Astrocyte (in vitro differentiated cells and primary cell): ENCODE data around the gene C20orf204. TPM values are rescaled to one million over a fixed set of nuclear protein-coding genes. Genes with fewer than 3 reads are reported as not detected.

ENCODE experiments used
- DNase-seq: peaks from one replicate; pipeline ENCODE4 v3.0.0-alpha.2; 2010; ENCODE audit warnings: low read depth
- FAIRE-seq: peaks from 2 replicates; lab custom pipeline; 2011; peaks lifted over from hg19 to GRCh38; lab: Jason Lieb, UNC
- H2AFZ ChIP-seq: 2 replicates; pipeline ENCODE4 v1.6.0; 2012; ENCODE audit warnings: low read depth, low read length, inconsistent platforms
- H3K27ac ChIP-seq: 2 replicates; pipeline ENCODE4 v1.5.1; 2011; ENCODE audit warnings: low read depth, low read length, inconsistent platforms
- H3K27me3 ChIP-seq: 2 replicates; pipeline ENCODE4 v1.6.0; 2011; ENCODE audit warnings: low read length, inconsistent platforms; ENCODE audit not compliant: insufficient read depth
- H3K36me3 ChIP-seq: 2 replicates; pipeline ENCODE4 v1.5.1; 2011; ENCODE audit warnings: low read length, inconsistent platforms; ENCODE audit not compliant: insufficient read depth
- H3K4me1 ChIP-seq: 2 replicates; pipeline ENCODE4 v1.5.1; 2011; ENCODE audit warnings: low read length, inconsistent platforms; ENCODE audit not compliant: insufficient read depth
- H3K4me2 ChIP-seq: 2 replicates; pipeline ENCODE4 v1.6.0; 2012; ENCODE audit warnings: low read length, inconsistent platforms
- H3K4me3 ChIP-seq: 2 replicates; pipeline ENCODE4 v1.5.1; 2011; ENCODE audit warnings: low read depth, mild to moderate bottlenecking, low read length, inconsistent platforms; ENCODE audit not compliant: insufficient read depth
- H3K79me2 ChIP-seq: 2 replicates; pipeline ENCODE4 v1.6.0; 2012; ENCODE audit warnings: mild to moderate bottlenecking, low read length, inconsistent platforms; ENCODE audit not compliant: insufficient read depth
- H3K9ac ChIP-seq: 2 replicates; pipeline ENCODE4 v1.6.0; 2012; ENCODE audit warnings: mild to moderate bottlenecking, low read length, inconsistent platforms
- H3K9me3 ChIP-seq: 2 replicates; pipeline ENCODE4 v1.5.1; 2012; ENCODE audit warnings: low read depth, mild to moderate bottlenecking, low read length, inconsistent platforms; ENCODE audit not compliant: insufficient read depth
- H4K20me1 ChIP-seq: 2 replicates; pipeline ENCODE4 v1.6.0; 2012; ENCODE audit warnings: low read length, inconsistent platforms; ENCODE audit not compliant: insufficient read depth
- H3K27ac Mint-ChIP-seq: one replicate; pipeline ENCODE4 v1.8.0; 2021; ENCODE audit warnings: mild to moderate bottlenecking, mixed read lengths; ENCODE audit not compliant: unreplicated experiment
- H3K27me3 Mint-ChIP-seq: one replicate; pipeline ENCODE4 v1.8.0; 2021; ENCODE audit warnings: low read depth, mixed read lengths; ENCODE audit not compliant: unreplicated experiment
- H3K36me3 Mint-ChIP-seq: one replicate; pipeline ENCODE4 v1.8.0; 2021; ENCODE audit warnings: low read depth, mixed read lengths; ENCODE audit not compliant: unreplicated experiment
- H3K4me1 Mint-ChIP-seq: one replicate; pipeline ENCODE4 v1.8.0; 2021; ENCODE audit warnings: low read depth, mixed read lengths; ENCODE audit not compliant: unreplicated experiment
- H3K4me3 Mint-ChIP-seq: one replicate; pipeline ENCODE4 v1.8.0; 2021; ENCODE audit warnings: mild to moderate bottlenecking, moderate library complexity, mixed read lengths; ENCODE audit not compliant: unreplicated experiment
- H3K9me3 Mint-ChIP-seq: one replicate; pipeline ENCODE4 v1.8.0; 2021; ENCODE audit warnings: mild to moderate bottlenecking, mixed read lengths; ENCODE audit not compliant: unreplicated experiment
- EZH2 ChIP-seq: IDR thresholded peaks from 2 replicates; pipeline ENCODE4 v1.6.1; 2012; ENCODE audit warnings: mild to moderate bottlenecking, low read length, inconsistent platforms; ENCODE audit not compliant: insufficient read depth
- total RNA-seq: library from RNA; stranded (reverse); gene quantifications from 2 replicates; pipeline ENCODE4 v1.2.1, GENCODE V29; 2021
- TF ChIP-seq, protein P1 (sequence below): IDR thresholded peaks from 2 replicates; pipeline ENCODE4 v1.5.1; 2011; ENCODE audit warnings: low read depth, mild to moderate bottlenecking, inconsistent platforms, low read length, moderate library complexity; ENCODE audit not compliant: insufficient read depth

Gene C20orf204
- total RNA-seq, 1 donor from 2014 or later = 0.75 TPM

DNA sequence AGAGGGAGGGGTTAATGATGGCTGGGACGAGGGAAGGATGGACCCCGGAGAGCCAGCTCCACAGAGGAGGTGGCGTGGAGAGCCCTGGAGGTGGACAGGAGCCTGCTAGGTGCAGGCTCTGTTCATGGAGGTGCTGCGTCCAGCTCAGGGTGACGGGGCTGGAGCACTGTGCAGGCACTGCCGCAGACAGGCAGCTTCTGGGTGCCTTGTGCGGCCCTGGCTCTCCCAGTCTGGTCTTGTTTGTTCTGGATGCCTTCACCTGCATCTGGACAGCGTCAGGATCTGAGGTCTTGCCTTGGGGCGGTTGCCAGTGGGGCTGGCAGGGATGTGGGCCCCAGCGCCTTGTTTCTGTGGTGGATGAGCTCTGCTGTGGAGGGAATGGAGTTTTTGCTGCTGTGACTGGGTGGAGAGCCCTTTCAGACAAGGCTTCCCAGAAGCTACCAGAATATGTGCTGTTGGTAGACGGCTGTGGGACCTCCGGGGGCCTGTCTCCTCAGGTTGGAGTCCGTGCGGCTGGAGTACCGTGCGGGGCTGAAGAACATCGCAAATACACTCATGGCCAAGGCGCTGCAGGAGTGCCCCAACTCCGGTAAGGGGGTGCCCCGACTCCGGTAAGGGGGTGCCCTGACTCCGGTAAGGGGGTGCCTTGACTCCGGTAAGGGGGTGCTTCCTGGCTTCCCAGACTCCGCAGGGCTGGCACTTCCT, 7.8 kb upstream of the C20orf204 start:
- Mint-ChIP-seq H3K27me3 (no peaks in the 10 kb centered on the region), H3K4me3 (no peak overlapping the region), H3K36me3 (peaks cover 34% of the 10 kb centered on the region), H3K9me3 (no peaks in the 10 kb centered on the region), H3K4me1 (peaks cover 3% of the 10 kb centered on the region), H3K27ac (no peak overlapping the region)
- Histone ChIP-seq H3K36me3 (peaks cover 14% of the 10 kb centered on the region), H3K27ac (no peak overlapping the region), H3K4me2 (no peak overlapping the region), H3K4me1 (no peaks in the 10 kb centered on the region), H3K27me3 (no peaks in the 10 kb centered on the region), H2AFZ (no peak overlapping the region), H3K9me3 (no peaks in the 10 kb centered on the region), H3K79me2 (no peaks in the 10 kb centered on the region), H3K9ac (no peak overlapping the region), H4K20me1 (peaks cover 39% of the 10 kb centered on the region), H3K4me3 (no peak overlapping the region)
- FAIRE-seq (no peak), DNase-seq (no peak)
- TF ChIP-seq EZH2 = no peak
- TF ChIP-seq, protein P1, sequence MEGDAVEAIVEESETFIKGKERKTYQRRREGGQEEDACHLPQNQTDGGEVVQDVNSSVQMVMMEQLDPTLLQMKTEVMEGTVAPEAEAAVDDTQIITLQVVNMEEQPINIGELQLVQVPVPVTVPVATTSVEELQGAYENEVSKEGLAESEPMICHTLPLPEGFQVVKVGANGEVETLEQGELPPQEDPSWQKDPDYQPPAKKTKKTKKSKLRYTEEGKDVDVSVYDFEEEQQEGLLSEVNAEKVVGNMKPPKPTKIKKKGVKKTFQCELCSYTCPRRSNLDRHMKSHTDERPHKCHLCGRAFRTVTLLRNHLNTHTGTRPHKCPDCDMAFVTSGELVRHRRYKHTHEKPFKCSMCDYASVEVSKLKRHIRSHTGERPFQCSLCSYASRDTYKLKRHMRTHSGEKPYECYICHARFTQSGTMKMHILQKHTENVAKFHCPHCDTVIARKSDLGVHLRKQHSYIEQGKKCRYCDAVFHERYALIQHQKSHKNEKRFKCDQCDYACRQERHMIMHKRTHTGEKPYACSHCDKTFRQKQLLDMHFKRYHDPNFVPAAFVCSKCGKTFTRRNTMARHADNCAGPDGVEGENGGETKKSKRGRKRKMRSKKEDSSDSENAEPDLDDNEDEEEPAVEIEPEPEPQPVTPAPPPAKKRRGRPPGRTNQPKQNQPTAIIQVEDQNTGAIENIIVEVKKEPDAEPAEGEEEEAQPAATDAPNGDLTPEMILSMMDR = no peak

GRCh38 chr20:64029293-64030117, 6.5 kb upstream of the C20orf204 start:
- Histone ChIP-seq H3K4me2 (no peak overlapping the region), H3K79me2 (no peaks in the 10 kb centered on the region), H3K27me3 (no peaks in the 10 kb centered on the region), H4K20me1 (peaks cover 26% of the 10 kb centered on the region), H3K4me3 (no peak overlapping the region), H3K9ac (no peak overlapping the region), H3K27ac (no peak overlapping the region), H2AFZ (no peak overlapping the region), H3K36me3 (peaks cover 7% of the 10 kb centered on the region), H3K9me3 (no peaks in the 10 kb centered on the region), H3K4me1 (no peaks in the 10 kb centered on the region)
- no peak for DNase-seq
- no peak overlapping the region for H3K4me3 Mint-ChIP-seq
- peaks cover 36% of the 10 kb centered on the region for H3K36me3 Mint-ChIP-seq
- H3K4me1 Mint-ChIP-seq = no peaks in the 10 kb centered on the region
- no peaks in the 10 kb centered on the region for H3K27me3 Mint-ChIP-seq
- no peak overlapping the region for H3K27ac Mint-ChIP-seq
- no peak for FAIRE-seq
- no peaks in the 10 kb centered on the region for H3K9me3 Mint-ChIP-seq
- TF ChIP-seq EZH2 = no peak
- TF ChIP-seq, protein P1 = no peak
